ENCODE measurements around the gene FMN1.

FMN1 gene

DNA sequence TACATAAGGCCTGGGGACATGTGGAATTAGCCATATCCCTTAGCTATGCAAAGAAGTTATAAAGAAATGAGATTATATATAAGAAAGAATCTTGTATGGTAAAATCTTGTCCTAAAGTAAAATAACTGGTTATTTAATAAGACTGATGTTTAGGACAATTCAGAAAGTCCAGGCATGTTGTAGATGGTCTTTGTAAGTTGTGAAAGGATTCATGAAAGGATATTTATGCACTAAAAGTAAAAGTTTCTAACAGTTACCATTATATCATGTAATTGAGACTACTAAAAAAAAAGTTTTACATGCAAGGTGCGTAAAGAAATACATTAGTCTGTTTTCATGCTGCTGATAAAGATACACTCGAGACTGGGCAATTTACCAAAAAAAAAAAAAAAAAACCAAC, 146.3 kb downstream of the FMN1 start:
- DNase-seq (ENCODE audit: low read depth): no peak

GRCh38 chr15:33047077-33047476, 147.4 kb downstream of the FMN1 start:
- DNase-seq (ENCODE audit: low read depth): no peak

DNA sequence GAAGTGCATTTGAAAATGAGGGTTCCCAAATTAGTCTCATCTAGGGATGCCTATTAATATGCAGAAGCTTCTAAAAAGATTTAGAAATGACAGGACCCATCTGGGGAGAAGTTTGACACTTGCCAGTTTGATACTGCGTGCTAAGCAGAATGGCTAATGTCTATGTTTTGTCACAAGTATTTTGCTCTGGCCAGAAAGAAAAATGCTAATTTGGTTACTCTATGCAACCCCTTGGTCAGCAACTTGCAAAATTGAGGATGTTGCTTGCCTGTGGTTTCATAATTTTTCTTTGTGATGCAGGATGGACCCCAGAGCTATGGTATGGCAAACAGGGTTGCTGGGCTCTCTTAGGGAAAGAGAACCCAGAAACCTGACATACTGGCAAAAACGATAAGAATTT, 148.2 kb downstream of the FMN1 start:
- DNase-seq (ENCODE audit: low read depth): no peak

DNA sequence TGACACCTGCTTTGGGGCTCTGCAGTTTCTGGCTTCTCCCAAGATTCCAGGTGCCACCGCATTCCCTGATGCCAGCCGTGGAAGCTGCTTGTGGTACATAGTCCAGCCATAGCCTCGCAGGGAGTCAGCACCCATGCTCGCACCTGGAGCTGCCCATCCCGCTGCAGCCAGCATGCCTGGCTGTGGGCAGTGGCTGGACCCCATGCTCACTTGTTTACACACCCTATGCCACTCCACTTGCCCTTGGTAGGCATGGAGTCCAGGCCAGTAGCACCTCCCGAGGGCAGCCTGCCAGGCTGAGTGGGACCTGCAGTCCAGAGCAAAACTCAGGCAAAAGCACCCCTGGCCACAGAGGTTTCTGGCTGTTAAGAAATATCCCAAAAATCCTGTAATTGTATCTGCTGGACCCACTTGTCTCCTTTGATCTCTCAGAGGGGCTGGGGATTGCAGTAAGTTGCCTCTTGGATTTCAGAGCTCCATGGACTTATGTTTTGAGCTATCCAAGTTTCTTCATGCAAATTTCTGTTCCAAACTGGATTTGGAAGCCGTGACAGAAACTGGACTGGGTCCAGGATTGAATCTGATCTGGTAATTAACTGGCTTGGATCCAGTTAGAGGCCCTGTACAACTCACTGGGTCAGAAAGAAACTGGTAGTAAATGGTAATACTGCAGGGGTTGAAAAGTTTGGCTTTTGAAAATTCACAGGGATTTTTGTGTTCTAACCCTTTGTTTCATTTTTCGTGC, 149.3 kb downstream of the FMN1 start:
- no peak for DNase-seq (ENCODE audit: low read depth)

- DNase-seq (ENCODE audit: low read depth): no peak
Measured at GRCh38 chr15:33044598-33044997, 149.9 kb downstream of the FMN1 start.

DNA sequence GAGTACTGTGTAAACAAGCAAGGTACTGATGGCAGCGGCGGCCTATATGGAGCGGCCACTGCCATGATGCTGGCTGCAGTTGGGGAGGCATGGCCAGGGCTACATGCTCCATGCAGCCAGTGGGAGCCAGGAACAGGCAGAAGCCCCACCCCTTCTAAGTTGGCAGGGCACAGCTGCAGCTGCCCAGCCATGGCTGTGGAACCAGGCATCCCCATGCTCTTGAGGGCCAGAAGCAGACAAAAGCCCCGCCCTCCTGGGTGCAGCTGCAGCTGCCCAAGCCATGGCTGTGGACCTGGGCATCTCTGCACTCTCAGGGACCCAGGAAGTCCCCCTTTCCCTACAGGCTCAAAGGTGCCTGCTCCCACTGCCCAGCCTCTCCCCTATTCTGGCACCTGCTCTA, 150.9 kb downstream of the FMN1 start:
- no peak for DNase-seq (ENCODE audit: low read depth)

- no peak for DNase-seq (ENCODE audit: low read depth)
Measured at GRCh38 chr15:33040496-33040895, 154.0 kb downstream of the FMN1 start.

DNA sequence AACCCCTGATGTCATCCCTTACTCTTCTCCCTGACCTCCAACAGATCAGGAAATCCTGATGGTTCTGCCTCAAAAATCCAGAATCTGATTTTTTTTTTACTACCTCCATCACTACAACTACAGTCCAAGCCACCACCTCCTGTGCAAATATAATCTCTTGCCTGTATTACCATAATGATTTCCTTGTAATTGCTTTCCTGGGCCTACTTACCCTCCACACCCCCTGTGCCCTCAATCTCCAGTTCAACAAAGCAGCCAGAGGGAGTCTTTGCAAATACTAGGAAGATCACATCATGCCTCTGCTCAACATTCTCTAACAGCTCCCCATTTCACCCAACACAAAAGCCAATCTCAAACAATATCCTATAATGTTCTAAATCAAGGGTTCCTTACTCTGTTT, 159.9 kb downstream of the FMN1 start:
- DNase-seq (ENCODE audit: low read depth): no peak

- DNase-seq (ENCODE audit: low read depth): no peak
Measured at GRCh38 chr15:33032053-33032452, 162.5 kb downstream of the FMN1 start.

DNA sequence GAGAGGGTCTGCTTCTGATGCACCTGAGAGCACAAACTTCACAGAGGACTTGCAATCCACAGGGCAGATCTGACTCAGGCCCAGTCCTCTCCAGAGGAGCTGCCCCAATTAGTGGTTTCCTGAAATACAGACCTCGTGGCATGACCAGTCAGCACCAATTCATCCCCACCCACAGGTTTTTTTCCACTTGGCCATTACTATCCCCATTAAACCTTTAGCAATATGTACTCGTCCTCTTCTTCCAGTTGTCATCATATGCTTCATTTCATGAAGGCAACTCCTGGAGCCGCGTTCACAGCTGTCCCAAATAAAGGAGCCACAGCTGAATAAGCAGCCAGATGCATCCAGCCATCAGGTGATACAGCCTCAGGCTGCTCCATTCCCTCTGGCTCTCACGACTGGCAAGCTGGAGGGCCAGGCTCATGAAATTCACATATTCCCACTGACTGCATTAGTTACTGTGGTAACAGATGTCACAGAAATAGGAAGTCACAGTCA, 163.1 kb downstream of the FMN1 start:
- no peak for DNase-seq (ENCODE audit: low read depth)

- no peak for DNase-seq (ENCODE audit: low read depth)
Measured at GRCh38 chr15:33030315-33030714, 164.2 kb downstream of the FMN1 start.

GRCh38 chr15:33029109-33029652, 165.3 kb downstream of the FMN1 start:
- DNase-seq (ENCODE audit: low read depth): no peak

DNA sequence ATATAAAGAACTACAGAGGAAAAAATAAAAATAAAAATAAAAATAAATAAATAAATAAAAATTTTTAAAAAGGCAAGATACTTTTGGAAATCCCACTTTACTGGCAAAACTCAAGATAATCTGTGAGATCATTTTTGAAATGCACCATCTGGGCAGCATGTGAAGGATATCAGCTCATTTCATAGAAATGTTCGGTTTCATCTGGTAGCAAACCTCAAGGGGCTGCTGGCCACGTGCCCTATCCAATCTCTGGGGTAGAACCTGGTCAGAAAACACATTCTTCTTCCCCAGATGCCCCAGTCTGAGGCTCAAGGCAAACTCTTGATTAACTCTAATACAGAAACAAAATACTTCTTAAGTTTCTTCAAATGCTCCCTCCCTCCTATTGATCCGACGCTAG, 166.0 kb downstream of the FMN1 start:
- no peak for DNase-seq (ENCODE audit: low read depth)

GRCh38 chr15:33027306-33028035, 167.0 kb downstream of the FMN1 start:
- no peak for DNase-seq (ENCODE audit: low read depth)

DNA sequence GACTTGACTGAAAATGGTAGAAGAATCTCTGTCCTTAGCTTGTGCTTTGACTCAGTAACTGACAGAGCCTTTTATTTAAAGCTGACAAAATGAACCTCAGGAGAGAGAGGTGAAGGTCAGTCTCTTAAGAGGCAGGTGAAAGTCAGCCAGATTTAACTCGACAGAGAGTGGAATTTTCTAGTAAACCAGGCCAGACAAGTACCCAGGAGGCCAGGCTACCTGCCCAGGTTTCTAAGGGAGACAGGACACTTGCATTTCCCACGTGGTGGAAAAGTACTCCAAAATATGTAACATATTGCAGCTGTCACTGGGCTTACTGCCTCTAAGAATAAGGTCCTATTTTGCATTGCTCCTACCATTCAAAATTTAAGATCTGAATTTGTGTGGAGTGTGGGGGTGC, 167.9 kb downstream of the FMN1 start:
- DNase-seq (ENCODE audit: low read depth): no peak

GRCh38 chr15:33022629-33023028, 171.9 kb downstream of the FMN1 start:
- DNase-seq (ENCODE audit: low read depth): no peak

DNA sequence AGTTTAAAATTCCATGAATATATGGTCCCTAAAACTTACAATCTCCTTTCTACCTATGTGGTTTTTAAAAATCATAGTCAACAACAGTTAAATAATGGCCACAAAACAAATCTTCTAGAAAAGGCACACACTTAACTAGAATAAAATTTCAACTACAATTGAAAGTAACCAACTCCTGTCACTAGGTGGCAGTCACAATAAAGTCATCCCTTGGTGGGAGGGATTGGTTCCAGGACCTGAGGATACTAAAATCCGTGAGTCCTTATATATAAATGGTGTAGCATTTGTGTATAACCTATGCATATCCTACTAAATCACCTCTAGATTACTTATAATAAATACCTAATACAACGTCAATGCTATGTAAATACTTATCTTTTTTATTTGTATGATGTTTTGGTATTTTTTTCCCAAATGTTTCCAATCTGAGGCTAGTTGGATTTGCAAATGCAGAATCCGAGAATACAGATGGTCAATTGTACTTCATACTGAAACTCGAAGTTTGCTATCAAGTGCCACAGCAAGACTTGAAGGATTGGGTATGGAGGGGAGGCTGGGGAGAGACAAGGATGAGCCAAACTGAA, 172.6 kb downstream of the FMN1 start:
- no peak for DNase-seq (ENCODE audit: low read depth)

- no peak for DNase-seq (ENCODE audit: low read depth)
Measured at GRCh38 chr15:33019354-33019981, 175.0 kb downstream of the FMN1 start.

DNA sequence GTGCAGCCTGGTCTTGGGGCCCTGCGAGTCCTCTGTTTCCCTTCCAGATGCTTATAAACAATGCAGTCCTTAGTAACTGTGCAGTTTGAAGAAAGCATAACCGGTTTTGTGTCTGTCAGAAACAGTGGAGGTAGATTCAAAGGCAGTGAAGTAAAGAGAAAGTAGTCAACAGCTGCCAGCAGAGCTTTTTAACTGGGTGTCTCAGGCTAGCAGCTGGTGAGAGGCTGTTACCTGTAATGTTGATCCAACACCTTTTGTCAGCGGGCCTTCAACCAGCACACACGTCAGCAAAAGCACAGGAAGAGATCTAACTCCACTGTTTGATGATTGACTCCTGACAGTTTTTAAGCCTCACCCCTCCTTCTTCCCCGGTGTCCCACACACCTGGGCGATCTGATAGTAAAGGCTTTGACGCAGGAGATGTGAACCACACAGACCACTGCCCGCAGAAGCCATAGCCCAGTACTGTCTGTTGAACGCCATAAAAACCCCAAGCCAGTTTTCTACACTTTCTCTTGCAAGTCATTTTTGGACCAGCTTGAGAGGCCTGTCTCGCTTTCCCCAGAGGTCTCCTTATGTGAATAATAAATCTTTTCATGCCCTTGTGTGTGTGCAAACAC, 178.0 kb downstream of the FMN1 start:
- no peak for DNase-seq (ENCODE audit: low read depth)

DNA sequence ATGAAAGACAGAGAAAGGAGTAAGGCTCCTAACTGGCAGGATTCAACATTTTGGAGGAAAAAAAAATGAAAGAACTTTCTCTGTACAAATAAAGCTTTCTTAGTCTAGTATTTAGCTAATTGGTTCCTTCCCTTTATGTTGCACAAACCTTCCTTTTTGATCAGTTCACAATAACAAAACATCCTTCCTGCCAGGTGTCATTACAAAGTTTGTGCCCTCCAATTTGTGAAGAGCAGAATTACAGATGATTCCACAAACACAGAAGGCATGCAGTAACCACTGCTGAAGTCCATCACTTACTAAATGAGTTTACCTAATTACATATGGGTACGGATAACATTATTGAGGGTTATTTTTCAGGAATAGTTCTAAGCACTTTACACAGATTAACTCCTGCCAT, 179.9 kb downstream of the FMN1 start:
- no peak for DNase-seq (ENCODE audit: low read depth)

- no peak for DNase-seq (ENCODE audit: low read depth)
Measured at GRCh38 chr15:33013827-33014445, 180.6 kb downstream of the FMN1 start.

DNA sequence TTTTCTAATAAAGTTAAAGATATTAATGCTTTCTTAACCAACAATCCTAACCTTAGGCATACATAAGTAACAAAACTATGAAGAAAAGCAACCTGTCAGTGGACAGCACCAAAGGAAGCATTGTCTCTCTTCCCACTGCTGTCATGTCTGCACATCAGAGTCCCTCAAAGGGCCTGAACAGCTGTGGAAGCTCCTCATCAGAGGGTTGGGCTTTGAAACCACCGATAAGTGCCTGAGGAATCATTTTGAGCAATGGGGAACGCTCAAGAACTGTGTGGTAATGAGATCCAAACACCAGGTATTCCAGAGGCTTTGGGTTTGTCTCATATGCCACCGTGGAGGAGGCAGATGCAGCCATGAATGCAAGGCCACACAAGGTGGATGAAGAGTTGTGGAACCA, 182.5 kb downstream of the FMN1 start:
- DNase-seq (ENCODE audit: low read depth): no peak

Data from activated T-helper 9 cell treated with anti-CD3 and anti-CD28 coated beads, Interleukin-2, amount 50 U/mL, for 16 hours (primary cell).